Upper lobe of right lung (tissue), 1 donor: ENCODE data around the gene LYG2. TPM values are rescaled to one million over a fixed set of nuclear protein-coding genes. Genes with fewer than 3 reads are reported as not detected.

Experiments
- ATAC-seq: fragments of 200-7000 bp; cut with Tn5 transposase; one replicate; pipeline ENCODE4 v1.9.1; 2020; ENCODE audit warnings: mild to moderate bottlenecking, moderate library complexity
- DNase-seq: peaks from one replicate; pipeline ENCODE4 v3.0.0-alpha.2; 2020
- H3K27ac ChIP-seq: fragments of 200-600 bp; one replicate; pipeline ENCODE4 v1.8.0; 2022
- H3K27me3 ChIP-seq: fragments of 200-600 bp; one replicate; pipeline ENCODE4 v1.8.0; 2022; ENCODE audit warnings: mild to moderate bottlenecking
- H3K36me3 ChIP-seq: fragments of 200-600 bp; one replicate; pipeline ENCODE4 v1.8.0; 2022
- H3K4me1 ChIP-seq: fragments of 200-600 bp; one replicate; pipeline ENCODE4 v1.8.0; 2022
- H3K4me3 ChIP-seq: fragments of 200-600 bp; one replicate; pipeline ENCODE4 v1.8.0; 2022; ENCODE audit warnings: mild to moderate bottlenecking
- H3K9me3 ChIP-seq: fragments of 200-600 bp; one replicate; pipeline ENCODE4 v1.8.0; 2022
- CTCF ChIP-seq: fragments of 200-600 bp; IDR thresholded peaks from one replicate; pipeline ENCODE4 v1.8.0; 2022; ENCODE audit warnings: antibody characterized with exemption
- intact Hi-C: fragments of 100-400 bp; cut with DNase I; formaldehyde crosslinking; loops from one replicate; pipeline ENCODE4 v1.11.0; 2022
- total RNA-seq: library from RNA; stranded (reverse); fragmentation: NEBNext Ultra II Directional; extraction: Animal tissue kit (Norgen Biotek cat#: 25700); gene quantifications from one replicate; pipeline ENCODE4 v1.2.1, GENCODE V29; 2021
- donor health status: DM: no; HTN: yes; CAD: no; lungs with severe emphysema.

The LYG2 gene
- total RNA-seq, 1 donor from 2014 or later = not detected

GRCh38 chr2:99217929-99218501 lies 37.5 kb downstream of the LYG2 start:
- Histone ChIP-seq H3K4me3 (no peak overlapping the region), H3K27me3 (no peaks in the 10 kb centered on the region), H3K27ac (no peak overlapping the region), H3K36me3 (no peaks in the 10 kb centered on the region), H3K4me1 (no peaks in the 10 kb centered on the region), H3K9me3 (no peaks in the 10 kb centered on the region)
- TF ChIP-seq CTCF = no peak
- no peak for DNase-seq
- no peak for ATAC-seq
- intact Hi-C loops = no loop called here

- H3K27me3 ChIP-seq = no peaks in the 10 kb centered on the region
- no peak for TF ChIP-seq CTCF
- ATAC-seq (no peak), DNase-seq (no peak)
- no peaks in the 10 kb centered on the region for H3K36me3 ChIP-seq
- H3K27ac ChIP-seq = no peak overlapping the region
- H3K9me3 ChIP-seq = no peaks in the 10 kb centered on the region
- no peaks in the 10 kb centered on the region for H3K4me1 ChIP-seq
- intact Hi-C loops = no loop called here
- H3K4me3 ChIP-seq = no peak overlapping the region
Observed at GRCh38 chr2:99216096-99216495, 39.4 kb downstream of the LYG2 start.

- H3K27me3 ChIP-seq = no peaks in the 10 kb centered on the region
- ATAC-seq (no peak), DNase-seq (no peak)
- TF ChIP-seq CTCF = no peak
- H3K9me3 ChIP-seq = no peaks in the 10 kb centered on the region
- no peaks in the 10 kb centered on the region for H3K4me1 ChIP-seq
- intact Hi-C loops = no loop called here
- H3K4me3 ChIP-seq = no peak overlapping the region
- no peak overlapping the region for H3K27ac ChIP-seq
- no peaks in the 10 kb centered on the region for H3K36me3 ChIP-seq
Observed at GRCh38 chr2:99205491-99205890, 50.0 kb downstream of the LYG2 start.

- peaks cover 17% of the 10 kb centered on the region for H3K36me3 ChIP-seq
- H3K27ac ChIP-seq = no peak overlapping the region
- intact Hi-C loops = no loop called here
- no peaks in the 10 kb centered on the region for H3K9me3 ChIP-seq
- no peak overlapping the region for H3K4me3 ChIP-seq
- H3K27me3 ChIP-seq = no peaks in the 10 kb centered on the region
- no peak for DNase-seq
- H3K4me1 ChIP-seq = no peaks in the 10 kb centered on the region
- ATAC-seq = no peak
- TF ChIP-seq CTCF = peak; percentile 6
Observed at GRCh38 chr2:99201959-99202678, 53.3 kb downstream of the LYG2 start.

GRCh38 chr2:99200076-99200800 lies 55.2 kb downstream of the LYG2 start:
- no peak for DNase-seq
- no peak for ATAC-seq
- H3K4me3 ChIP-seq = no peak overlapping the region
- no peaks in the 10 kb centered on the region for H3K27me3 ChIP-seq
- no peaks in the 10 kb centered on the region for H3K4me1 ChIP-seq
- H3K9me3 ChIP-seq = no peaks in the 10 kb centered on the region
- no peak overlapping the region for H3K27ac ChIP-seq
- TF ChIP-seq CTCF = no peak
- intact Hi-C loops = no loop called here
- H3K36me3 ChIP-seq = peaks cover 35% of the 10 kb centered on the region
